Neural cell (in vitro differentiated cells): Measurements from ENCODE around the gene KYAT1. TPM values are rescaled to one million over a fixed set of nuclear protein-coding genes. Genes with fewer than 3 reads are reported as not detected.
A peak's percentile ranks its signal among the peaks of the same experiment; 100 is the strongest.

ENCODE experiments used
- H2AFZ ChIP-seq: fragments of 200-600, 300-800 bp; sonication (generic), shearing (Covaris generic); 2 replicates; pipeline ENCODE4 v1.6.0; 2014; ENCODE audit warnings: low read depth, mild to moderate bottlenecking, antibody characterized with exemption, low read length, moderate library complexity
- H3F3A ChIP-seq: fragments of 200-600 bp; shearing (Covaris generic); 2 replicates; pipeline ENCODE4 v1.6.1; 2016; ENCODE audit warnings: mild to moderate bottlenecking, moderate library complexity, mixed read lengths, antibody characterized with exemption, low read length; ENCODE audit not compliant: insufficient read depth, poor library complexity, severe bottlenecking
- H3K27ac ChIP-seq: fragments of 200-600, 300-800 bp; sonication (generic), shearing (Covaris generic); 2 replicates; pipeline ENCODE4 v1.5.1; 2014; ENCODE audit warnings: mild to moderate bottlenecking, low read length, moderate library complexity
- H3K27me3 ChIP-seq: fragments of 300-800, 200-600 bp; sonication (generic), shearing (Covaris generic); 2 replicates; pipeline ENCODE4 v1.6.0; 2014; ENCODE audit warnings: mild to moderate bottlenecking, low read depth, low read length, moderate library complexity; ENCODE audit not compliant: insufficient read depth
- H3K36me3 ChIP-seq: fragments of 300-800, 200-600 bp; sonication (generic), shearing (Covaris generic); 2 replicates; pipeline ENCODE4 v1.5.1; 2014; ENCODE audit warnings: mild to moderate bottlenecking, antibody characterized with exemption, low read length, moderate library complexity; ENCODE audit not compliant: insufficient read depth
- H3K4me2 ChIP-seq: fragments of 300-800, 200-600 bp; sonication (generic), shearing (Covaris generic); 2 replicates; pipeline ENCODE4 v1.6.0; 2014; ENCODE audit warnings: mild to moderate bottlenecking, low read length
- H3K4me3 ChIP-seq: fragments of 300-800, 200-600 bp; sonication (generic), shearing (Covaris generic); 2 replicates; pipeline ENCODE4 v1.5.1; 2014; ENCODE audit warnings: mild to moderate bottlenecking, low read length, moderate library complexity
- H3K79me2 ChIP-seq: fragments of 200-600 bp; shearing (Covaris generic); replicated peaks from 2 replicates; pipeline ENCODE4 v1.6.0; 2014; ENCODE audit warnings: mild to moderate bottlenecking, low read length, moderate library complexity; ENCODE audit not compliant: insufficient read depth
- H3K9ac ChIP-seq: fragments of 300-800, 200-600 bp; sonication (generic), shearing (Covaris generic); 2 replicates; pipeline ENCODE4 v1.6.1; 2016; ENCODE audit warnings: mild to moderate bottlenecking, low read length, mixed read lengths
- H3K9me2 ChIP-seq: fragments of 200-600 bp; shearing (Covaris generic); 2 replicates; pipeline ENCODE4 v1.6.1; 2016; ENCODE audit warnings: mild to moderate bottlenecking, low read length, mixed read lengths; ENCODE audit not compliant: insufficient read depth
- H3K9me3 ChIP-seq: fragments of 200-600, 300-800 bp; sonication (generic), shearing (Covaris generic); 2 replicates; pipeline ENCODE4 v1.6.1; 2016; ENCODE audit warnings: mild to moderate bottlenecking, mixed run types, low read length, moderate library complexity, mixed read lengths
- H4K20me1 ChIP-seq: fragments of 200-600 bp; shearing (Covaris generic); 2 replicates; pipeline ENCODE4 v1.6.1; 2016; ENCODE audit warnings: mild to moderate bottlenecking, mixed run types; ENCODE audit not compliant: insufficient read depth
- CTCF ChIP-seq: fragments of 450-650 bp; IDR thresholded peaks from 2 replicates; pipeline ENCODE4 v1.5.1; 2014; ENCODE audit warnings: antibody characterized with exemption, mild to moderate bottlenecking, moderate library complexity; ENCODE audit not compliant: poor library complexity, severe bottlenecking
- EP300 ChIP-seq: fragments of 450-650 bp; conservative IDR thresholded peaks from 2 replicates; pipeline ENCODE4 v1.6.1; 2014; ENCODE audit warnings: antibody characterized with exemption, mild to moderate bottlenecking, moderate library complexity; ENCODE audit not compliant: poor library complexity, severe bottlenecking
- EZH2 ChIP-seq: fragments of 200-600, 300-800 bp; shearing (Covaris generic), sonication (generic); IDR thresholded peaks from 2 replicates; pipeline ENCODE4 v1.6.1; 2014; ENCODE audit warnings: antibody characterized with exemption, low read length, borderline replicate concordance, mild to moderate bottlenecking; ENCODE audit not compliant: insufficient read depth, poor library complexity, severe bottlenecking
- MXI1 ChIP-seq: fragments of 450-650 bp; conservative IDR thresholded peaks from 2 replicates; pipeline ENCODE4 v1.6.1; 2014; ENCODE audit warnings: antibody characterized with exemption, mild to moderate bottlenecking; ENCODE audit not compliant: poor library complexity, severe bottlenecking
- POLR2AphosphoS5 ChIP-seq: IDR thresholded peaks from 2 replicates; pipeline ENCODE4 v1.6.1; 2012
- RAD21 ChIP-seq: fragments of 450-650 bp; conservative IDR thresholded peaks from 2 replicates; pipeline ENCODE4 v1.6.1; 2014; ENCODE audit warnings: antibody characterized with exemption, mild to moderate bottlenecking, moderate library complexity
- SMC3 ChIP-seq: fragments of 450-650 bp; conservative IDR thresholded peaks from 2 replicates; pipeline ENCODE4 v1.6.1; 2014; ENCODE audit warnings: antibody characterized with exemption, mild to moderate bottlenecking, moderate library complexity; ENCODE audit not compliant: poor library complexity
- TAF1 ChIP-seq: IDR thresholded peaks from 2 replicates; pipeline ENCODE4 v1.6.1; 2012; ENCODE audit warnings: low read depth
- polyA plus RNA-seq: library from polyadenylated mRNA; depleted of rRNA; stranded (reverse); fragments of >200 nt; gene quantifications from 2 replicates; pipeline ENCODE4 v1.2.3, GENCODE V29; 2014
- TF ChIP-seq, protein P1 (sequence below): IDR thresholded peaks from 2 replicates; pipeline ENCODE4 v1.6.1; 2012; ENCODE audit warnings: borderline replicate concordance

Gene KYAT1
- polyA plus RNA-seq, 1 donor from 2014 or later, result 22.6 TPM

DNA sequence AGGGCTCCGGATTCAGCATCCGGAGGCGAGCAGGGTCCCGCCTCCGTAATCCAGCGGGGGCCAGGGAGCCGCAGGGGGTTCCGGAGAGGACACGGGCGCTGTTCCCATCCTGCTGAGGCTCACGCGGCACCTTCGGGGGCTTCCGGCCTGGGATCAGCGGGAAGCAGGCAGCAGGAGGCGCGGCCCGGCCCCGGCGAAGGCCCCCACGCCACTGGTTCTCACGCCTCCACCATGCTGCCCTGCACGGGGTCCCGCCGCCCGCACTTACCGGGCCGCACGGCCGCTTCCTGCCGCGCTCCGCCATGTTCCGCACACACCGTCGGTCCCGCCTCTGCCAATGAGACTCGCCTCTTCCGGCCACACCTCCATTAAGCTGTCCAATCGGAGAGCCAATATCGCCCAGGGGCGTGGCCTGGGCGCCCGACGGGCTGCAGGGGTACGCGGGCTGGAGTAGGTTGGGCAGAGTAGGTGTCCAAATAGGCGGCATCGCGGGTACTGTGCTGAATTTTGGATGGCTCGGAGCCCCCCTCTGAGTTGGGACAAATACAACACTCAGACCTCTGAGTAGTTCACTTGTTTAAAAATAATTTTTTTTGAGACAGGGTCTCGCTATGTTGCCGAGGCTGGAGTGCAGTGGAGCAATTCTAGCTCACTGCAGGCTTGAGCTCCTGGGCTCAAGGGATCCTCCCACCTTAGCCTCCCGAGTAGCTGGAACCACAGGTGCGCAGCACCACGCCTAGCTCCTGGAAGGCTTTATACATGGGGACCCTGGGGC, 52.1 kb downstream of the KYAT1 start, which contains the start of gene SPOUT1:
Gene SPOUT1 (minus strand): TSS at position 318 of the 775 bp plus-strand sequence. CDS start 14 bp downstream, at position 304.
- Histone ChIP-seq H4K20me1 (no peaks in the 10 kb centered on the region), H3F3A (no peaks in the 10 kb centered on the region), H3K9me3 (no peaks in the 10 kb centered on the region), H3K27me3 (no peaks in the 10 kb centered on the region), H3K4me2 (peak within 1 kb of the TSS; percentile 99), H3K36me3 (no peaks in the 10 kb centered on the region), H3K79me2 (no peaks in the 10 kb centered on the region), H3K9ac (peak within 1 kb of the TSS; percentile 60), H2AFZ (peak within 1 kb of the TSS; percentile 45), H3K4me3 (peak within 1 kb of the TSS; percentile 96), H3K9me2 (no peaks in the 10 kb centered on the region), H3K27ac (no peak within 1 kb of the TSS)
- TF ChIP-seq SMC3 (no peak), MXI1 (peak; percentile 98), POLR2AphosphoS5 (peak; percentile 80)
- TF ChIP-seq, protein P1, sequence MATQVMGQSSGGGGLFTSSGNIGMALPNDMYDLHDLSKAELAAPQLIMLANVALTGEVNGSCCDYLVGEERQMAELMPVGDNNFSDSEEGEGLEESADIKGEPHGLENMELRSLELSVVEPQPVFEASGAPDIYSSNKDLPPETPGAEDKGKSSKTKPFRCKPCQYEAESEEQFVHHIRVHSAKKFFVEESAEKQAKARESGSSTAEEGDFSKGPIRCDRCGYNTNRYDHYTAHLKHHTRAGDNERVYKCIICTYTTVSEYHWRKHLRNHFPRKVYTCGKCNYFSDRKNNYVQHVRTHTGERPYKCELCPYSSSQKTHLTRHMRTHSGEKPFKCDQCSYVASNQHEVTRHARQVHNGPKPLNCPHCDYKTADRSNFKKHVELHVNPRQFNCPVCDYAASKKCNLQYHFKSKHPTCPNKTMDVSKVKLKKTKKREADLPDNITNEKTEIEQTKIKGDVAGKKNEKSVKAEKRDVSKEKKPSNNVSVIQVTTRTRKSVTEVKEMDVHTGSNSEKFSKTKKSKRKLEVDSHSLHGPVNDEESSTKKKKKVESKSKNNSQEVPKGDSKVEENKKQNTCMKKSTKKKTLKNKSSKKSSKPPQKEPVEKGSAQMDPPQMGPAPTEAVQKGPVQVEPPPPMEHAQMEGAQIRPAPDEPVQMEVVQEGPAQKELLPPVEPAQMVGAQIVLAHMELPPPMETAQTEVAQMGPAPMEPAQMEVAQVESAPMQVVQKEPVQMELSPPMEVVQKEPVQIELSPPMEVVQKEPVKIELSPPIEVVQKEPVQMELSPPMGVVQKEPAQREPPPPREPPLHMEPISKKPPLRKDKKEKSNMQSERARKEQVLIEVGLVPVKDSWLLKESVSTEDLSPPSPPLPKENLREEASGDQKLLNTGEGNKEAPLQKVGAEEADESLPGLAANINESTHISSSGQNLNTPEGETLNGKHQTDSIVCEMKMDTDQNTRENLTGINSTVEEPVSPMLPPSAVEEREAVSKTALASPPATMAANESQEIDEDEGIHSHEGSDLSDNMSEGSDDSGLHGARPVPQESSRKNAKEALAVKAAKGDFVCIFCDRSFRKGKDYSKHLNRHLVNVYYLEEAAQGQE, result peak; percentile 29

- no peak overlapping the region for H3K27ac ChIP-seq
Measured at GRCh38 chr9:128828719-128829452, 52.9 kb downstream of the KYAT1 start.

More at GRCh38 chr9:128828719-128829452, 52.9 kb downstream of the KYAT1 start:
- Histone ChIP-seq H3K4me3 (peak overlapping the region; percentile 96), H3K79me2 (no peaks in the 10 kb centered on the region), H3K27me3 (no peaks in the 10 kb centered on the region), H3K36me3 (no peaks in the 10 kb centered on the region), H3K9me2 (no peaks in the 10 kb centered on the region), H3K4me2 (peak overlapping the region; percentile 99), H3K9me3 (no peaks in the 10 kb centered on the region), H3K9ac (peak overlapping the region; percentile 60), H2AFZ (peak overlapping the region; percentile 45), H4K20me1 (no peaks in the 10 kb centered on the region), H3F3A (no peaks in the 10 kb centered on the region)
- TF ChIP-seq, protein P1, result no peak
- no peak for TF ChIP-seq EP300
- no peak for TF ChIP-seq TAF1
- no peak for TF ChIP-seq MXI1
- no peak for TF ChIP-seq EZH2
- TF ChIP-seq SMC3, result no peak
- TF ChIP-seq CTCF, result no peak
- no peak for TF ChIP-seq RAD21
- no peak for TF ChIP-seq POLR2AphosphoS5
